ENCODE results near the gene IFFO2. TPM values are rescaled to one million over a fixed set of nuclear protein-coding genes. Genes with fewer than 3 reads are reported as not detected.

IFFO2 gene
- total RNA-seq, 1 experiment from 2014 or later = 15.6 TPM

DNA sequence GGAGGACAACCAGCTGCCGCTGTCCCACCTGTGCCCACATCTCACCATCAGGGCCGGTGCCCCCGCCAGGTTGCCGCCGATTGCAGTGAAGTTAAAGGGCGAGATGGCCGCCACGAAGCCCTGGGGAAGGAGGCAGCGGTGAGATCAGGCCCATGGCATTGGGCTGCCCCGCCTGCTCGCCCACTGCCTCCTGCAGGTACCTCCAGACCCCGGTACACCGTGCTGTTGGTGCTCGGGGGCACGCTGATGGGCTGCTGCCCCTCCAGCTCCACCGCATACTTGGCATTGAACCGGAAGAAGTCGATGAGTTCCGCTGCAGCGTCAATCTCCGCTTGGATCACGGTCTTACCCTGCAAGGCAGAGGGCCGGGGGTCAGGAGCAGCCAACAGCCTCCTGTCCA lies 73.4 kb downstream of the IFFO2 start (continued):
- TF ChIP-seq, protein P1, sequence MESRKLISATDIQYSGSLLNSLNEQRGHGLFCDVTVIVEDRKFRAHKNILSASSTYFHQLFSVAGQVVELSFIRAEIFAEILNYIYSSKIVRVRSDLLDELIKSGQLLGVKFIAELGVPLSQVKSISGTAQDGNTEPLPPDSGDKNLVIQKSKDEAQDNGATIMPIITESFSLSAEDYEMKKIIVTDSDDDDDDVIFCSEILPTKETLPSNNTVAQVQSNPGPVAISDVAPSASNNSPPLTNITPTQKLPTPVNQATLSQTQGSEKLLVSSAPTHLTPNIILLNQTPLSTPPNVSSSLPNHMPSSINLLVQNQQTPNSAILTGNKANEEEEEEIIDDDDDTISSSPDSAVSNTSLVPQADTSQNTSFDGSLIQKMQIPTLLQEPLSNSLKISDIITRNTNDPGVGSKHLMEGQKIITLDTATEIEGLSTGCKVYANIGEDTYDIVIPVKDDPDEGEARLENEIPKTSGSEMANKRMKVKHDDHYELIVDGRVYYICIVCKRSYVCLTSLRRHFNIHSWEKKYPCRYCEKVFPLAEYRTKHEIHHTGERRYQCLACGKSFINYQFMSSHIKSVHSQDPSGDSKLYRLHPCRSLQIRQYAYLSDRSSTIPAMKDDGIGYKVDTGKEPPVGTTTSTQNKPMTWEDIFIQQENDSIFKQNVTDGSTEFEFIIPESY (IDR thresholded peaks at IDR 0.05; ENCODE audit: extremely low read depth, insufficient replicate concordance, low read length) = no peak
- TF ChIP-seq ZNF274 (IDR thresholded peaks at IDR 0.05; ENCODE audit: low read depth, low read length) = no peak
- TF ChIP-seq, protein P2, sequence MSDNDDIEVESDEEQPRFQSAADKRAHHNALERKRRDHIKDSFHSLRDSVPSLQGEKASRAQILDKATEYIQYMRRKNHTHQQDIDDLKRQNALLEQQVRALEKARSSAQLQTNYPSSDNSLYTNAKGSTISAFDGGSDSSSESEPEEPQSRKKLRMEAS (IDR thresholded peaks at IDR 0.05) = no peak

DNA sequence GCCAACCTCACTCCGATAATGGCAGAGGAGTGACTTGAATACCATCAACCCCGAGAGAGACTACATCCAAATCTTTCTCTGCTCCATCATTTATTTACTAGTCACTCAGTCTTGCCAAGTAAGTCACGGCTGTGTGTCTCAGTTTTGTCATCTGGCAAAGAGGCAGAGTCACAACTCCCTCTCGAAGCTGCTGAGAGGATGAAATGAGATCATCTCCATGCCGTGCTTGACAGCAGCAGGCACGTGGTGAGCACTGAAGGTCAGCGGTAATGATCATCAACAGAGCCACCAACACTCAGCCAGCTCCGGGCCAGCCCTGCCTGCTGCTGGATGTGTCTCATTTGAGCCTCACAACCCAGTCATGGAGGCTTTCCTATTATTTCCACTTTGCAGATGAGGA lies 74.0 kb downstream of the IFFO2 start:
- no peaks in the 10 kb centered on the region for H3K27me3 ChIP-seq (ENCODE audit: insufficient read depth, low read length)
- no TSS peak for BruUV-seq (replicated peaks)
- H3K4me2 ChIP-seq (ENCODE audit: low read length) = no peak overlapping the region
- no peak for ATAC-seq
- peaks cover 0 to 5% of the 10 kb centered on the region in 2 experiments; a peak in 1 of 4 replicates for H3K4me1 ChIP-seq (ENCODE audit: control insufficient read depth in 1 of 2, insufficient read depth in 2 of 2, low read length in 2 of 2)
- H3K9me3 ChIP-seq (ENCODE audit: control insufficient read depth in 1 of 2, insufficient read depth in 1 of 2, low read depth in 1 of 2, low read length in 2 of 2) = no peaks in the 10 kb centered on the region
- no peaks in the 10 kb centered on the region for H3K79me2 ChIP-seq (ENCODE audit: insufficient read depth, low read length)
- TF ChIP-seq POLR2AphosphoS5 (IDR thresholded peaks at IDR 0.05; ENCODE audit: low read depth, low read length) (no peak), EGR1 (IDR thresholded peaks at IDR 0.05; ENCODE audit: low read depth) (no peak), JUND (IDR thresholded peaks at IDR 0.05) (no peak), ZNF274 (IDR thresholded peaks at IDR 0.05; ENCODE audit: low read depth, low read length) (no peak), RAD21 (IDR thresholded peaks at IDR 0.05; ENCODE audit: low read depth) (no peak), FOSL1 (IDR thresholded peaks at IDR 0.05; ENCODE audit: low read depth) (no peak), POLR2A (IDR thresholded peaks at IDR 0.05; ENCODE audit: borderline replicate concordance, extremely low read depth, insufficient read depth, insufficient read length) (no peak), EZH2phosphoT487 (IDR thresholded peaks at IDR 0.05; ENCODE audit: borderline replicate concordance) (no peak), SIN3A (IDR thresholded peaks at IDR 0.05; ENCODE audit: low read depth) (no peak), YY1 (IDR thresholded peaks at IDR 0.05; ENCODE audit: extremely low read depth, insufficient replicate concordance, low read depth, low read length) (no peak)
- TF ChIP-seq, protein P3, sequence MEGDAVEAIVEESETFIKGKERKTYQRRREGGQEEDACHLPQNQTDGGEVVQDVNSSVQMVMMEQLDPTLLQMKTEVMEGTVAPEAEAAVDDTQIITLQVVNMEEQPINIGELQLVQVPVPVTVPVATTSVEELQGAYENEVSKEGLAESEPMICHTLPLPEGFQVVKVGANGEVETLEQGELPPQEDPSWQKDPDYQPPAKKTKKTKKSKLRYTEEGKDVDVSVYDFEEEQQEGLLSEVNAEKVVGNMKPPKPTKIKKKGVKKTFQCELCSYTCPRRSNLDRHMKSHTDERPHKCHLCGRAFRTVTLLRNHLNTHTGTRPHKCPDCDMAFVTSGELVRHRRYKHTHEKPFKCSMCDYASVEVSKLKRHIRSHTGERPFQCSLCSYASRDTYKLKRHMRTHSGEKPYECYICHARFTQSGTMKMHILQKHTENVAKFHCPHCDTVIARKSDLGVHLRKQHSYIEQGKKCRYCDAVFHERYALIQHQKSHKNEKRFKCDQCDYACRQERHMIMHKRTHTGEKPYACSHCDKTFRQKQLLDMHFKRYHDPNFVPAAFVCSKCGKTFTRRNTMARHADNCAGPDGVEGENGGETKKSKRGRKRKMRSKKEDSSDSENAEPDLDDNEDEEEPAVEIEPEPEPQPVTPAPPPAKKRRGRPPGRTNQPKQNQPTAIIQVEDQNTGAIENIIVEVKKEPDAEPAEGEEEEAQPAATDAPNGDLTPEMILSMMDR (IDR thresholded peaks at IDR 0.05 in 2 of 3, conservative IDR thresholded peaks at IDR 0.05 in 1 of 3; ENCODE audit: borderline replicate concordance in 1 of 3, insufficient read depth in 1 of 3, low read depth in 2 of 3, low read length in 2 of 3) = no peak
- TF ChIP-seq, protein P4, sequence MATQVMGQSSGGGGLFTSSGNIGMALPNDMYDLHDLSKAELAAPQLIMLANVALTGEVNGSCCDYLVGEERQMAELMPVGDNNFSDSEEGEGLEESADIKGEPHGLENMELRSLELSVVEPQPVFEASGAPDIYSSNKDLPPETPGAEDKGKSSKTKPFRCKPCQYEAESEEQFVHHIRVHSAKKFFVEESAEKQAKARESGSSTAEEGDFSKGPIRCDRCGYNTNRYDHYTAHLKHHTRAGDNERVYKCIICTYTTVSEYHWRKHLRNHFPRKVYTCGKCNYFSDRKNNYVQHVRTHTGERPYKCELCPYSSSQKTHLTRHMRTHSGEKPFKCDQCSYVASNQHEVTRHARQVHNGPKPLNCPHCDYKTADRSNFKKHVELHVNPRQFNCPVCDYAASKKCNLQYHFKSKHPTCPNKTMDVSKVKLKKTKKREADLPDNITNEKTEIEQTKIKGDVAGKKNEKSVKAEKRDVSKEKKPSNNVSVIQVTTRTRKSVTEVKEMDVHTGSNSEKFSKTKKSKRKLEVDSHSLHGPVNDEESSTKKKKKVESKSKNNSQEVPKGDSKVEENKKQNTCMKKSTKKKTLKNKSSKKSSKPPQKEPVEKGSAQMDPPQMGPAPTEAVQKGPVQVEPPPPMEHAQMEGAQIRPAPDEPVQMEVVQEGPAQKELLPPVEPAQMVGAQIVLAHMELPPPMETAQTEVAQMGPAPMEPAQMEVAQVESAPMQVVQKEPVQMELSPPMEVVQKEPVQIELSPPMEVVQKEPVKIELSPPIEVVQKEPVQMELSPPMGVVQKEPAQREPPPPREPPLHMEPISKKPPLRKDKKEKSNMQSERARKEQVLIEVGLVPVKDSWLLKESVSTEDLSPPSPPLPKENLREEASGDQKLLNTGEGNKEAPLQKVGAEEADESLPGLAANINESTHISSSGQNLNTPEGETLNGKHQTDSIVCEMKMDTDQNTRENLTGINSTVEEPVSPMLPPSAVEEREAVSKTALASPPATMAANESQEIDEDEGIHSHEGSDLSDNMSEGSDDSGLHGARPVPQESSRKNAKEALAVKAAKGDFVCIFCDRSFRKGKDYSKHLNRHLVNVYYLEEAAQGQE (IDR thresholded peaks at IDR 0.05; ENCODE audit: low read depth) = no peak
- TF ChIP-seq, protein P5, sequence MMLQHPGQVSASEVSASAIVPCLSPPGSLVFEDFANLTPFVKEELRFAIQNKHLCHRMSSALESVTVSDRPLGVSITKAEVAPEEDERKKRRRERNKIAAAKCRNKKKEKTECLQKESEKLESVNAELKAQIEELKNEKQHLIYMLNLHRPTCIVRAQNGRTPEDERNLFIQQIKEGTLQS (IDR thresholded peaks at IDR 0.05) = no peak
- no peaks in the 10 kb centered on the region for H3K36me3 ChIP-seq (ENCODE audit: control insufficient read depth in 1 of 2, insufficient read depth in 2 of 2, low read length in 2 of 2)
- no peaks in the 10 kb centered on the region for H3K9me2 ChIP-seq (ENCODE audit: insufficient read depth)
- intact Hi-C loops (cut with micrococcal nuclease) = loop anchor here (5.0 kb wide), 1 partner anchor 360 kb away; no protein-coding TSS in a partner anchor
- no peak for DNase-seq (ENCODE audit: low read depth, low spot score)
- H2AFZ ChIP-seq (ENCODE audit: low read depth, low read length, poor library complexity, severe bottlenecking) = no peak overlapping the region
- H4K20me1 ChIP-seq (ENCODE audit: insufficient read depth) = no peaks in the 10 kb centered on the region
- CTCF ChIA-PET = no interaction called here
- RAD21 ChIA-PET (ENCODE audit: low non-redundant PET in 1 of 2, low total read pairs in 2 of 2, uncharacterized antibody in 2 of 2, unreplicated experiment in 2 of 2) = no interaction called here
- H3K4me3 ChIP-seq (replicated peaks in 1 of 2; ENCODE audit: low read depth in 1 of 2, low read length in 2 of 2) = no peak overlapping the region
- POLR2A ChIA-PET = no interaction called here
- H3K27ac ChIP-seq (ENCODE audit: low read depth, low read length) = no peak overlapping the region
- H3K9ac ChIP-seq (ENCODE audit: low read length) = no peak overlapping the region
